Fibroblast of mammary gland (primary cell): Measurements from ENCODE around the gene MAN1B1.

Experiments used
- DNase-seq: peaks from one replicate; pipeline ENCODE4 v3.0.0-alpha.2; 2010; ENCODE audit warnings: low read depth
- H3K4me3 ChIP-seq: 2 replicates; pipeline ENCODE4 v1.5.1; 2011; ENCODE audit warnings: low read depth, mild to moderate bottlenecking, low read length, moderate library complexity; ENCODE audit not compliant: control insufficient read depth
- CTCF ChIP-seq: conservative IDR thresholded peaks from 2 replicates; pipeline ENCODE4 v1.5.1; 2011; ENCODE audit warnings: low read depth, low read length, inconsistent platforms; ENCODE audit not compliant: control insufficient read depth, insufficient read depth

The MAN1B1 gene

GRCh38 chr9:137149942-137150616, 63.3 kb downstream of the MAN1B1 start:
- no peak for TF ChIP-seq CTCF
- DNase-seq = peak; percentile 28
- no peak overlapping the region for H3K4me3 ChIP-seq

GRCh38 chr9:137150617-137151457, 64.1 kb downstream of the MAN1B1 start:
- TF ChIP-seq CTCF = no peak
- peak; percentile 57 for DNase-seq
- no peak overlapping the region for H3K4me3 ChIP-seq

- no peak overlapping the region for H3K4me3 ChIP-seq
- DNase-seq = no peak
- no peak for TF ChIP-seq CTCF
Measured at GRCh38 chr9:137152844-137153405, 66.1 kb downstream of the MAN1B1 start.

GRCh38 chr9:137156567-137157375, 70.0 kb downstream of the MAN1B1 start:
- no peak for TF ChIP-seq CTCF
- DNase-seq = peak; percentile 56
- peak overlapping the region; percentile 27 for H3K4me3 ChIP-seq

- no peak for TF ChIP-seq CTCF
- no peak overlapping the region for H3K4me3 ChIP-seq
- DNase-seq = peak; percentile 24
Measured at GRCh38 chr9:137157618-137158415, 71.0 kb downstream of the MAN1B1 start.
